HepG2 (cell line): ENCODE measurements around the gene DNPH1.

Experiments
- KDM1A ChIP-seq: IDR thresholded peaks from 2 replicates; pipeline ENCODE4 v1.6.1; 2016; ENCODE audit warnings: missing compliant biosample characterization
- SETDB1 ChIP-seq: sonication (generic); formaldehyde crosslinking; IDR thresholded peaks from 2 replicates; pipeline ENCODE4 v1.5.1; 2020; ENCODE audit warnings: missing genetic modification reagents, mild to moderate bottlenecking, borderline replicate concordance
- TF ChIP-seq, protein P1 (sequence below): sonication (generic); formaldehyde crosslinking; IDR thresholded peaks from 2 replicates; pipeline ENCODE4 v1.8.1; 2023; ENCODE audit warnings: mild to moderate bottlenecking, inconsistent platforms, moderate library complexity, missing genetic modification reagents, borderline replicate concordance

DNA sequence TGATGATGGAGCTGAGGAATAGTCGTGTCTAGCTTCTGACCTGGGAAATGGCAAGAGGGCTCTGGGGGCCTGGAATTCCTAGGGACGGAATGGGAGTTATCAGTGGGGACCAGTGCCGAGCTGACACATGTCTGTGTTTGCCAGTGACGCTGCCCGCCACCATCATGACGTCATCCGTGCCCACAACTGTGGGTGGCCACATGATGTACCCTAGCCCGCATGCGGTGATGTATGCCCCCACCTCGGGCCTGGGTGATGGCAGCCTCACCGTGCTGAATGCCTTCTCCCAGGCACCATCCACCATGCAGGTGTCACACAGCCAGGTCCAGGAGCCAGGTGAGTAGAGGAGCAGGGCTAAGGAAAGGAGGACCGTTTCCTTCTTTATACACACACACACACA lies 51.1 kb downstream of the DNPH1 start:
- no peak for TF ChIP-seq KDM1A (CRISPR knock-in tag)
- no peak for TF ChIP-seq SETDB1
- TF ChIP-seq, protein P1, sequence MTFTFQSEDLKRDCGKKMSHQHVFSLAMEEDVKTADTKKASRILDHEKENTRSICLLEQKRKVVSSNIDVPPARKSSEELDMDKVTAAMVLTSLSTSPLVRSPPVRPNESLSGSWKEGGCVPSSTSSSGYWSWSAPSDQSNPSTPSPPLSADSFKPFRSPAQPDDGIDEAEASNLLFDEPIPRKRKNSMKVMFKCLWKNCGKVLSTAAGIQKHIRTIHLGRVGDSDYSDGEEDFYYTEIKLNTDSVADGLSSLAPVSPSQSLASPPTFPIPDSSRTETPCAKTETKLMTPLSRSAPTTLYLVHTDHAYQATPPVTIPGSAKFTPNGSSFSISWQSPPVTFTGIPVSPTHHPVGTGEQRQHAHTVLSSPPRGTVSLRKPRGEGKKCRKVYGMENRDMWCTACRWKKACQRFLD (CRISPR knock-in tag): no peak
